Colonic mucosa (tissue), 4 donors: Measurements from ENCODE around the gene CALHM1. TPM values are rescaled to one million over a fixed set of nuclear protein-coding genes. Genes with fewer than 3 reads are reported as not detected.

Source experiments
- DNase-seq: peaks from one replicate; pipeline ENCODE4 v3.0.0-alpha.2; 2020
- H3K27ac ChIP-seq: fragments of 200-600 bp; one replicate; pipeline ENCODE4 v1.8.0; 2021
- H3K27me3 ChIP-seq: fragments of 200-600 bp; one replicate; pipeline ENCODE4 v1.8.0; 2021
- H3K36me3 ChIP-seq: fragments of 200-600 bp; one replicate; pipeline ENCODE4 v1.8.0; 2021
- H3K4me1 ChIP-seq: fragments of 200-600 bp; one replicate; pipeline ENCODE4 v1.8.0; 2021; ENCODE audit warnings: mild to moderate bottlenecking
- H3K4me3 ChIP-seq: fragments of 200-600 bp; one replicate; pipeline ENCODE4 v1.8.0; 2021
- H3K9ac ChIP-seq, 2 donors: one replicate each; pipeline ENCODE4 v1.7.0; 2013; ENCODE audit warnings: control low read depth in 2 of 2, low read depth in 2 of 2, low read length in 2 of 2
- H3K9me3 ChIP-seq: fragments of 200-600 bp; one replicate; pipeline ENCODE4 v1.8.0; 2021
- intact Hi-C: fragments of 100-400 bp; cut with DNase I; formaldehyde crosslinking; loops from one replicate; pipeline ENCODE4 v1.14.1; 2022
- total RNA-seq, 2 donors: library from RNA; stranded (reverse); fragmentation: NEBNext Ultra II Directional in 1 of 2; extraction: Animal tissue kit (Norgen Biotek cat#: 25700) in 1 of 2; gene quantifications; one replicate each; pipeline ENCODE4 v1.2.1, GENCODE V29; 2021
- TF ChIP-seq, protein P1 (sequence below): fragments of 200-600 bp; IDR thresholded peaks from one replicate; pipeline ENCODE4 v1.8.0; 2022; ENCODE audit warnings: antibody characterized with exemption, mild to moderate bottlenecking
- donor health status: healthy.
- donor health status: DM: no; HTN: no; CAD: no.
- donor health status: DM: no; HTN: no; CAD: no.

The CALHM1 gene
- total RNA-seq, 2 donors from 2014 or later: not detected

DNA sequence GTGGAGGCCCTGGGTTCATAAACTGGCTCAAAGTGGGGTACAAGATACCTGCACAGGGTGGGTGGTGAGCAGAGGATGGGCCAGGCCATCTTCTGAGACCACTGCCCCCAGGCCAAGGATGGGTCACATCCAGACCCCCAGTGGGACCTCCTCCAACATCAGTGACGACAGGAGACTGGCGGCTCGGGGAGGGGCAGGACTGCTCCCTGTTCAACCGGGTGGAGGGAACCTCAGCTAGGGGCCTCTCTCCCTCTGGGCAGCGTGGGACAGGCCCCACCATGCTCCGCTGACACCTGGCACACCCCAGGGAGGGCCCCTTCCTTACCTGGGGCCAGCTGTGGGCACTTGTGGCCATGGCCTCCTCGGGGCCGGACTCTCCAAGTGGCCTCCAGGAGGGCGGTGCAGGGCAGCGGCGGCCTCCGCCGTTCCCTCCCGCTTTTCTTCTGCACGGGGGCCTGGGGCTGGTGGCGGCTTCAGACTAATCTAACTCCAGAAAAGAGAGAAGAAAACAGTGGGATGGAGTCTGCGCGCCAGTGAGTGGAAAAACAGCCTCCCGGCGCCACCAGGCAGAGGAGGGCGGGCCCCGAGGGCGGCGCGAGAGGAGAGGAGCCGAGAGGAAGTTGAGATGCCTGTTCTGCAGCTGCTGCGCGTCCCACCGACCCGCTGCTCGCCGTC is 6.7 kb downstream of the CALHM1 start, which contains the start of gene CALHM2:
CALHM2 (minus strand) TSS at position 540 of the 675 bp plus-strand sequence. CDS start 2,429 bp downstream, outside the sequence.
- peak within 1 kb of the TSS; percentile 85 to 86 for H3K9ac ChIP-seq
- TF ChIP-seq, protein P1, sequence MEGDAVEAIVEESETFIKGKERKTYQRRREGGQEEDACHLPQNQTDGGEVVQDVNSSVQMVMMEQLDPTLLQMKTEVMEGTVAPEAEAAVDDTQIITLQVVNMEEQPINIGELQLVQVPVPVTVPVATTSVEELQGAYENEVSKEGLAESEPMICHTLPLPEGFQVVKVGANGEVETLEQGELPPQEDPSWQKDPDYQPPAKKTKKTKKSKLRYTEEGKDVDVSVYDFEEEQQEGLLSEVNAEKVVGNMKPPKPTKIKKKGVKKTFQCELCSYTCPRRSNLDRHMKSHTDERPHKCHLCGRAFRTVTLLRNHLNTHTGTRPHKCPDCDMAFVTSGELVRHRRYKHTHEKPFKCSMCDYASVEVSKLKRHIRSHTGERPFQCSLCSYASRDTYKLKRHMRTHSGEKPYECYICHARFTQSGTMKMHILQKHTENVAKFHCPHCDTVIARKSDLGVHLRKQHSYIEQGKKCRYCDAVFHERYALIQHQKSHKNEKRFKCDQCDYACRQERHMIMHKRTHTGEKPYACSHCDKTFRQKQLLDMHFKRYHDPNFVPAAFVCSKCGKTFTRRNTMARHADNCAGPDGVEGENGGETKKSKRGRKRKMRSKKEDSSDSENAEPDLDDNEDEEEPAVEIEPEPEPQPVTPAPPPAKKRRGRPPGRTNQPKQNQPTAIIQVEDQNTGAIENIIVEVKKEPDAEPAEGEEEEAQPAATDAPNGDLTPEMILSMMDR: no peak
- H3K36me3 ChIP-seq: no peaks in the 10 kb centered on the region
- intact Hi-C loops: no loop called here
- peak within 1 kb of the TSS; percentile 78 for H3K27ac ChIP-seq
- H3K4me1 ChIP-seq: peaks cover 9% of the 10 kb centered on the region
- H3K9me3 ChIP-seq: no peaks in the 10 kb centered on the region
- peak; percentile 68 for DNase-seq
- H3K4me3 ChIP-seq: peak within 1 kb of the TSS; percentile 61
- H3K27me3 ChIP-seq: no peaks in the 10 kb centered on the region

DNA sequence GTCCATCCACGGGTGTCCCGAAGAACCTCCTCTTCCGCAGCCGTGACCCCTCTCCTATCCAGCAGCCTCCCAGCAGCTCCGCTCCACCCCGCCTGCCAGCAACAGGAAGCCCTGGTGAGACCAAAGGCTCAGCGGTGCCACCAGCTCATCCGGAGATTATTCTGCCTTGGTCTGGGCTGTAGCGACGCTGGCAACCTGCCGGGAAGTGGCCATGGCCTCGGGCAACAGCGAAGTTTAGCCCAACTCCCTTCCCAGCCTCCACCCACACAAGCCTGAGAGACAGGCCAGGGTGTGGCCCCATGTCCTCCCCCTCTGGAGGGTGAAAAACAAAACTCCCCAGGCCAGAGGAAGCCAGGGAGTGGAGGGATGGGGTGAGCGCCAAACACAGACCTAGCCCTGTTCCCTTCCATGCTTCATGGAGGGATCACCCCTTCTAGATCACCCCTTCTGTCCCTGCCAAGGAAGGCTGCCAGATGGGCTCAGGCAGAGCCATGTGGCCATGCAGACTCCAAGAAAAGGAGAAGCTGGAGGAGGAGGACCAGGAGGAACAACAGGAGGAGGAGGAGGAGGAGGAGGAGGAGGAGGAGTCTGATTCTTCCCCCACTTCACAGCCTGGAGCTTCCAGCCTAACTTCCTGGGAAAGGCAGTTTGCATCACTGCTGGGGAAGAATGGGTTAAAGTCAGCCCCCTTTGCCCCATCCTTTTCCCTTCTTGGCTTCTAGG is 7.4 kb downstream of the CALHM1 start:
- DNase-seq: peak; percentile 53
- no peaks in the 10 kb centered on the region for H3K27me3 ChIP-seq
- peak overlapping the region; percentile 85 to 86 for H3K9ac ChIP-seq
- H3K4me1 ChIP-seq: peaks cover 9% of the 10 kb centered on the region
- H3K27ac ChIP-seq: peak overlapping the region; percentile 78
- TF ChIP-seq, protein P1: no peak
- no peaks in the 10 kb centered on the region for H3K36me3 ChIP-seq
- no peaks in the 10 kb centered on the region for H3K9me3 ChIP-seq
- intact Hi-C loops: no loop called here
- peak overlapping the region; percentile 61 for H3K4me3 ChIP-seq

DNA sequence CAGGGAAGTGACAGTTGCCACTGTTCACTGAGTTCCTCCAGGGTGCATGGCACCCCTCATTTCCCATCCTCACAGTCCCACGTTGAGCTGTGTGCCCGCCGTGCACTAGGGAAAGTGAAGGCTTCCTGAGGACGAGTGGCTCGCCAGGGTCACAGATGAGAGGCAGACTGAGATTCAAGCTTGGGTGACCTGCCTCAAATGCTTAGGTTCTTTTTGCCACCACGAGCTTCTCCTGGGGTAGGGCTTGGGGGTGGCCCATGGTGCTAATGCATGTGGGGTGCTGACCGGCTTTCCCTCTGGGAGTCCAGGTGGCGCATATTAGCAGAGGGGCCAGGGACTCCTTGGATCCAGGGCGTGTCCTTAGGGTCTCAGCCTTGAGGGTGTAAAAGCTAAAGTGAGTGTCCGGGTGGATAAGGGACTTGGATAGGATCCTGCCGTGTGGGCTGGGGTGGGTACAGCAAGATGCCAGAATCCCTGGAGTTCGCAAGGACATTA is 8.5 kb downstream of the CALHM1 start:
- DNase-seq: no peak
- intact Hi-C loops: no loop called here
- Histone ChIP-seq H3K9me3 (no peaks in the 10 kb centered on the region), H3K4me3 (no peak overlapping the region), H3K9ac (peak overlapping the region in 1 of 2 donors; percentile 85), H3K36me3 (no peaks in the 10 kb centered on the region), H3K4me1 (peaks cover 9% of the 10 kb centered on the region), H3K27ac (no peak overlapping the region), H3K27me3 (no peaks in the 10 kb centered on the region)
- TF ChIP-seq, protein P1: no peak

- intact Hi-C loops: no loop called here
- Histone ChIP-seq H3K9me3 (no peaks in the 10 kb centered on the region), H3K4me3 (no peak overlapping the region), H3K27me3 (no peaks in the 10 kb centered on the region), H3K27ac (peak overlapping the region; percentile 7), H3K36me3 (no peaks in the 10 kb centered on the region), H3K4me1 (peaks cover 9% of the 10 kb centered on the region), H3K9ac (peak overlapping the region in 1 of 2 donors; percentile 30)
- DNase-seq: no peak
- TF ChIP-seq, protein P1: no peak
Measured at GRCh38 chr10:103449208-103450144, 9.2 kb downstream of the CALHM1 start.

DNA sequence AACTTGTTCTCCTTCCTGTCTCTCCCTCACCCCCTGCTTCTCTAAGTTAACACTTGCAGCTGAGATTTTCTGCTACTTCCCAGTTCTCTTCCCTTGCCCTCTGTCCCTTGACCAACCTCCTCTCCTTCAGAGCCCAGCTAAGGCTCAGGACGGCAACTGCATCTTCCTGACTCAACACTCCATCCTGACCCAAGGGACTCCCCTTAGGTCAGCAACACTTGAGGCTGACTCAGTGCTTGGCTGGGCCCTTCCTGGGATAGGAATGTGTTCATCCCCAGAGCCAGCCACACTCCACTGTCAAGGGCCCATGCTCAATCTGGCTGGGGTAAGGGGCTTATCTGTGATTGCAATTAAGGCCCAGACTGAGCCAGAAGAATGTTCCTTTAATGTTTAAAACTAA is 10.0 kb downstream of the CALHM1 start:
- TF ChIP-seq, protein P1: no peak
- no peak overlapping the region for H3K9ac ChIP-seq
- H3K4me1 ChIP-seq: peaks cover 9% of the 10 kb centered on the region
- H3K36me3 ChIP-seq: no peaks in the 10 kb centered on the region
- intact Hi-C loops: no loop called here
- H3K9me3 ChIP-seq: no peaks in the 10 kb centered on the region
- peak; percentile 34 for DNase-seq
- H3K27me3 ChIP-seq: no peaks in the 10 kb centered on the region
- H3K27ac ChIP-seq: peak overlapping the region; percentile 7
- H3K4me3 ChIP-seq: no peak overlapping the region
